ENCODE measurements around the gene TENM3.

Gene TENM3

GRCh38 chr4:182705389-182705788, 462.2 kb downstream of the TENM3 start:
- no peak for DNase-seq

- no peak for DNase-seq
These were observed 468.0 kb downstream of the TENM3 start for GRCh38 chr4:182711211-182711610.

DNA sequence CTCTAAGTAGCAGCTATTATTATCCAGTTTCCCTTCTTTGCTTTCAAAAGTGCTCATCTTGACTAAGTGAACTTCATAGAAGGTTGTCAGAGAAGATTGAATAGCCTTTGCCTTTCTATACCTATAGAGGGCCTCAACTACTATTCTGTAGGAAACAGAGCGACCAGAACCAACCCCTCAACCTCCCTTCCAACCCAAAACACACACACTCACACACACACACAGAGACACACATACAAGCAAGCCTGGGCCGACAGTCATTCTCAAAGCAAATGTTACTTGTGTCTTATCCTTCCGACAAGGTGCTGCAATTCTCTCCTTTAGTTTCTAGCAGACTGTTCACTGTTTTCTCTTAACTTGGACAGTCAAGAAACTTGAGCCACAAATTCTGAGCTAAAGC, 472.3 kb downstream of the TENM3 start:
- no peak for DNase-seq

DNA sequence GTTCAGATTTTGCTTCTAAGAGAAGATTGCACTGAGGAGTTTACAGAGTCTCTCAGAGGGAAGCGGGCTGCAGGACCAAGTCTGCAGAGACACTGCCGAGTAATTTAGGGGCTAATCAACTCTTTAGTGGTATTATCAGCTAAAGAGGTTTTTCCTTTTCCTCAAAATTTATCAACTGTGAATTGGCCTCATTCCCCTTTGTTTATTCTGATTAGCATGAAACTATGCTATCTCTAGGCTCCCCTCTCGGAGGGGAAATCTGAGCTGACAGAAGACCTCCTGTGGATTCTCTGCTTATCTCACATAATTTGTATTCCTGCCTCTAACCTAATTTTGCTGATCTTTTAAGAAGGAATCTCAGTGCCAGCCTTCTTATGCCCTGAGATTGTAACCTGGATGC, 473.0 kb downstream of the TENM3 start:
- DNase-seq = no peak

DNA sequence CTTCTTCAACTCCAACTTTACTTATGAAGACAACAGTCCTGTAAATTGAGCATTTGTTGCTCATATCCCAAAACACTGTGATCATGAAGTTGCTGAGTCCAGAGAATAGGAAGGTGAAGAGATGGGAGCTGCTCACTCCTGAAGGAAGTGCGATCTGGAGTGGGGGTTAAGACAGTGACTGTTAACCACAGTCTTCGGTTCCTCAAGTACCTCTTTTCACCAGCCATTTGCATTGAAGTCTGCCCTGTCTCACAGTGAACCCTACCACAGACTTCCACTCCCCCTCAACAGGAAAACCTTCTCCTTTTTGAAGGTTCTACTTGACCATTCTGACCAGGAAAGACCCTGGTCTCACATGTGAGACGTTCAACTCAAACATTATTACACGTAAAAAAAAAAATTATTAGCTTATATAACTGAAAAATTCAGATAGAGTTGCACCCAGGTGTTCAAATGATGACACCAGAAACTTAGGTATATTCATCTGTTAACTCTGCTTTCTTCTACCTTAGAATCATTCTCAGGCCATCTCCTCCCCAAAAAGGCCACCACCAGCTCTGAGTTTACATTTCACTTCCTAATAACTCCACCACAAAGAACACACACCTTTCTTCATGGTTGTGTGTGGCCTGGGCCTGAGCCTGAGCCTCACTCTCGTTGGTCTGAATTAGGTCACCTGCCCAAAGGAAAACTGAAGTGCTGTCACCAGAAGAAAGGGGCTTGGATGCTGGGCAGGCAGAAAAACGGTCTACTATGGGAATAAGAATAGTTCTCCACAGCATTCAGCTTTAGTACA, 474.8 kb downstream of the TENM3 start:
- DNase-seq = no peak

DNA sequence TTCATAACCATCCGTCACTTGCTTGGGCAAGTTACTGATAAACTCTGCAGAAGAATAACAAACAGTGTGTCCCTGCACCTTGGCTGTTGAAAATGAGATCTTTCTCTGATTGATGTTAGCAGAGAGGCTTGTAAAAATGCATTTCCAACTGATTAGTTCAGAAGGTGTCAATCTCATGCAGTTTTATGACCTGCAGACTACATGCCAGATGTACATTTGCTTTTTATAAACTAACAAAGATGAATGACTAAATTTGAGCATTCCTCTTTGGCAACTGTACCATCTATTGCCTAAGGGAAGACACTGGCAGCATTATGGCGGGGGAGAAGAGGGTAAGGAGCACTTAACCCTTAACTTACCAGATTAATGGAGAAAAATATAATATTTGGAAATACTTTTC, 481.2 kb downstream of the TENM3 start:
- DNase-seq = no peak

DNA sequence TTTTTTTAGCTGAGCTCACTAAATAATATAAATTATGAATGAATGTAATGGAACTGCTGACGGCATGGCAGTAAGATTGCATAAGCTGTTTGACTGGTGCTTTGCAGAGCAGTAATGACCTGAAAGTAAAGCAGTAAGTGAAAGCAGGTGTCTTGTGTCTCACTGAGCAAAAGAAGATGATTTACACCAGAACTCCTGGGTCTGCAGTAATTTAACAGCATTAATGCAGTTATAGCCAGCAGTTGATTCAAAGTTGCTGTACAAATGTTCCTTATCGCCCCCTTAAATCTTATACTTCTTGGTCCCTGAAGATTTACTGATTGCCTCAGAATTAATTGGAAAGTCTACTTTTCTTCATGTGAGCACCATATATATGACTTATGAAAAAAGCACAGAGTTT, 486.3 kb downstream of the TENM3 start:
- no peak for DNase-seq

DNA sequence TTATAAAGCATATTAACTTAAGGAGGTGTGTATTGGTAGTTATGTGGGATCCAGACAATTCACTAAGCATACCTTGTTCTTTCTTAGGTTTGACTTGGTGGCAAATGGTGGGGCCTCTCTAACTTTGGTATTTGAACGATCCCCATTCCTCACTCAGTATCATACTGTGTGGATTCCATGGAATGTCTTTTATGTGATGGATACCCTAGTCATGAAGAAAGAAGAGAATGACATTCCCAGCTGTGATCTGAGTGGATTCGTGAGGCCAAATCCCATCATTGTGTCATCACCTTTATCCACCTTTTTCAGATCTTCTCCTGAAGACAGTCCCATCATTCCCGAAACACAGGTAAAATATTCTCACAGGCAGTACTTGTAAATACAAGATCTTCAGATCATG, 487.6 kb downstream of the TENM3 start:
- DNase-seq = no peak

GRCh38 chr4:182736207-182736606, 493.0 kb downstream of the TENM3 start:
- no peak for DNase-seq

- DNase-seq = no peak
These were observed 495.3 kb downstream of the TENM3 start for GRCh38 chr4:182738283-182739047.

- no peak for DNase-seq
These were observed 497.1 kb downstream of the TENM3 start for GRCh38 chr4:182740256-182740655.

DNA sequence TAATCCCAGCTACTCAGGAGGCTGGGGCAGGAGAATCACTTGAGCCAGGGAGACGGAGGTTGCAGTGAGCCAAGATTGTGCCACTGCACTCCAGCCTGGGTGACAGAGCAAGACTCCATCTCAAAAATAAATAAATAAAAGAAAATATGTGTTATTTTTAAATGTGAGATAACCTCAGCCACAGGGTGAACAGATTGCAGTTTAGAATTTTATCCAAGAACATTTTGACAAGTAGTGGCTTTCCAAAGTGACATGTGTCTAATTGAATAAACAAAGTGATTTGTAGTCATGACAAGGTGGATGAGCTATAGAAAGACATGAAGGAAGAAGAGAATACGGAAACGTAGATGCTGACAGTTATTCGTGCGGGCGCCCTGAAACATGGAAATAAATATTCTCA, 497.9 kb downstream of the TENM3 start:
- DNase-seq = no peak

DNA sequence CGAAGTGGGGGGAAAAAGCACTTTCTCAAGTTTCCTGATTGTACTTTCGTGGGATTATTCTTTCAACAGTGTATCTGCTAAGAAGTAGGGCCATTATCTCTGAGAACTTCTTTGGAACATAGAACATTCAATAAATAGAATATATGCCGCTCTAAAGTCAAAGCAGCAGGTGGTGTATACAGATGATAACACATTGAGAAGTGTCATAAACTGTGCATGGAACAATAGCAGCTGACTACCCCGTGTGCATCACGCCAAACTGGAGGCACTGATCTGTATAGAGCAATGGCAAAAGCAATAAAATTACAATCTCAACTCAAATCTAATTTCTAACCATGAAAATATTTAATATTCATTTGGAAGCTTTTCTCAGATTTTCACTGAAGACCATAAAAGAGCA, 498.7 kb downstream of the TENM3 start:
- DNase-seq = no peak

- DNase-seq = no peak
These were observed 500.6 kb downstream of the TENM3 start for GRCh38 chr4:182743815-182744214.

GRCh38 chr4:182745237-182745636, 502.0 kb downstream of the TENM3 start:
- no peak for DNase-seq

- no peak for DNase-seq
These were observed 503.7 kb downstream of the TENM3 start for GRCh38 chr4:182746876-182747275.

DNA sequence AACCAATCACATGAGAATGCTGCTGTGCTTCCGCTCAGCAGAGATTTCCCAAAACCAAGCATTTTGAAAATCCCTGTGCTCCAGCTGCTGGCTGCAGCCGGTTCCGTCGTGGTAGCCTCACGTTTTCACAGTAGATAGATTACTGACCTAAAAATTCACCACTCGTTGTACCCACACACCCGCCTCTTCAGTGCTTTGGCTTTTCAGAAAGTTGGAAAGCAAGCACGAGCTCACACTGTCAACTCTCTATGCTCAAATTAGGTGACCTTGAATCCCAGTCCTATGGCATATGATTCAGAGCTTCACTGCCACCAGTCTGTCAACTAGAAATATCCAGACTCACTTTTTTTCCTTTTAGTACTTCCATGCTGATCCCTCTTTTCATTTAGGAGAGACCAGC, 505.1 kb downstream of the TENM3 start:
- DNase-seq = no peak

- DNase-seq = no peak
These were observed 505.7 kb downstream of the TENM3 start for GRCh38 chr4:182748949-182749348.

DNA sequence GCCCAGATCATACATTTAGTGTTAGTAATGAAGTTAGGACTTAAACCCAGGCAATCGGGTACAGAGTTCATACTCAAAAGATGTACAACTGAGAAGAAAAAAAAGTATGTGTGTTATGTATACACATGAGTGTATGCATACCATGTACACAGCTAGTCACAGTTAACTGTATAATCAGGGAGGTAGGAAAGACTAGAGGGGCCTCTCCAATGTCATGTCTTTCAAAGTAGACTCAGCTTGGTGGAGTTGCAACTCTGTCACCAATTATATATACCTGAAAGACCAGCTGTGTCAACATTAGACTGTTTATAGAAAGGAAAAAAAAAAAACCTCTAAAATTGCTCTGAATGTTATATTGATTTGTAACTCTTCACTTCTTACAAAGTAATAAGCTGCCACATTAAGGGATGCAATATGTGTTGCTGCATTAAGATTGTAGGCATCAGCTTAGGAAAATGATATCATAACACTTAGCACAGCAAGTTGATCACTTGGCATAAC, 506.5 kb downstream of the TENM3 start:
- no peak for DNase-seq

GRCh38 chr4:182752158-182752910, 509.1 kb downstream of the TENM3 start:
- DNase-seq = no peak

- DNase-seq = no peak
These were observed 511.7 kb downstream of the TENM3 start for GRCh38 chr4:182754895-182755294.

- no peak for DNase-seq
These were observed 513.0 kb downstream of the TENM3 start for GRCh38 chr4:182756161-182756690.

- no peak for DNase-seq
These were observed 515.1 kb downstream of the TENM3 start for GRCh38 chr4:182758273-182758672.

Measured in CD4-positive, alpha-beta T cell treated with Interleukin-4 for 1 hour (primary cell).